ENCODE results near the gene MBD6. TPM values are rescaled to one million over a fixed set of nuclear protein-coding genes. Genes with fewer than 3 reads are reported as not detected.
"Not testable (repeated sequence)": the region's sequence is repeated elsewhere in the genome, so short reads cannot be mapped to it uniquely, and the experiment has no call there.

The MBD6 gene
- total RNA-seq, 1 donor from 2014 or later = 3.6 TPM

- H4K20me1 ChIP-seq (ENCODE audit: low read depth) = no peaks in the 10 kb centered on the region
- H3K9ac ChIP-seq = no peak overlapping the region
- no peaks in the 10 kb centered on the region for H3K79me2 ChIP-seq (ENCODE audit: low read depth)
- H3K27ac Mint-ChIP-seq = no peak overlapping the region
- H3K36me3 ChIP-seq = peaks cover 14% of the 10 kb centered on the region
- TF ChIP-seq EZH2phosphoT487 (IDR thresholded peaks at IDR 0.05) (no peak), EZH2 (IDR thresholded peaks at IDR 0.05) (no peak), CTCF (IDR thresholded peaks at IDR 0.05) (no peak)
- H3K4me1 Mint-ChIP-seq = no peaks in the 10 kb centered on the region
- no peaks in the 10 kb centered on the region for H3K4me1 ChIP-seq
- H3K27me3 Mint-ChIP-seq (ENCODE audit: insufficient read depth, low read depth) = no peaks in the 10 kb centered on the region
- no peak overlapping the region for H3K27ac ChIP-seq
- no peak for DNase-seq (ENCODE audit: low spot score)
- H3F3A ChIP-seq (ENCODE audit: low read depth) = peaks cover under 1% of the 10 kb centered on the region
- H3K4me2 ChIP-seq = no peak overlapping the region
- no peak overlapping the region for H2AFZ ChIP-seq (replicated peaks)
- H3K9me3 Mint-ChIP-seq = no peaks in the 10 kb centered on the region
- H3K36me3 Mint-ChIP-seq = peaks cover 43% of the 10 kb centered on the region
- H3K27me3 ChIP-seq = no peaks in the 10 kb centered on the region
- no peak overlapping the region for H3K4me3 ChIP-seq
- H3K9me3 ChIP-seq (ENCODE audit: low read depth) = no peaks in the 10 kb centered on the region
- no peak overlapping the region for H3K4me3 Mint-ChIP-seq
Observed at GRCh38 chr12:57511588-57512325, 10.9 kb upstream of the MBD6 start.

GRCh38 chr12:57512665-57513064 is 10.0 kb upstream of the MBD6 start:
- H3K4me2 ChIP-seq = no peak overlapping the region
- no peak overlapping the region for H3K27ac ChIP-seq
- H3K79me2 ChIP-seq (ENCODE audit: low read depth) = no peaks in the 10 kb centered on the region
- peaks cover 2% of the 10 kb centered on the region for H3K4me1 Mint-ChIP-seq
- peaks cover 4% of the 10 kb centered on the region for H3F3A ChIP-seq (ENCODE audit: low read depth)
- no peak for TF ChIP-seq EZH2 (IDR thresholded peaks at IDR 0.05)
- no peak for TF ChIP-seq EZH2phosphoT487 (IDR thresholded peaks at IDR 0.05)
- TF ChIP-seq CTCF (IDR thresholded peaks at IDR 0.05) = no peak
- H3K36me3 ChIP-seq = peaks cover 14% of the 10 kb centered on the region
- no peaks in the 10 kb centered on the region for H3K9me3 ChIP-seq (ENCODE audit: low read depth)
- no peak overlapping the region for H3K9ac ChIP-seq
- no peaks in the 10 kb centered on the region for H3K9me3 Mint-ChIP-seq
- H3K4me3 Mint-ChIP-seq = no peak overlapping the region
- peaks cover 52% of the 10 kb centered on the region for H3K36me3 Mint-ChIP-seq
- no peaks in the 10 kb centered on the region for H3K27me3 Mint-ChIP-seq (ENCODE audit: insufficient read depth, low read depth)
- no peaks in the 10 kb centered on the region for H4K20me1 ChIP-seq (ENCODE audit: low read depth)
- no peak overlapping the region for H3K27ac Mint-ChIP-seq
- H3K4me1 ChIP-seq = no peaks in the 10 kb centered on the region
- H3K27me3 ChIP-seq = no peaks in the 10 kb centered on the region
- no peak overlapping the region for H2AFZ ChIP-seq (replicated peaks)
- no peak for DNase-seq (ENCODE audit: low spot score)
- no peak overlapping the region for H3K4me3 ChIP-seq

GRCh38 chr12:57513266-57513665 is 9.4 kb upstream of the MBD6 start:
- no peak for DNase-seq (ENCODE audit: low spot score)
- H3K9ac ChIP-seq = no peak overlapping the region
- peaks cover 5% of the 10 kb centered on the region for H4K20me1 ChIP-seq (ENCODE audit: low read depth)
- no peak overlapping the region for H3K4me3 ChIP-seq
- peaks cover 2% of the 10 kb centered on the region for H3K4me1 Mint-ChIP-seq
- no peaks in the 10 kb centered on the region for H3K27me3 Mint-ChIP-seq (ENCODE audit: insufficient read depth, low read depth)
- H3K27me3 ChIP-seq = no peaks in the 10 kb centered on the region
- H3K9me3 Mint-ChIP-seq = no peaks in the 10 kb centered on the region
- H3K4me1 ChIP-seq = no peaks in the 10 kb centered on the region
- no peak overlapping the region for H3K27ac Mint-ChIP-seq
- no peak overlapping the region for H3K27ac ChIP-seq
- H3F3A ChIP-seq (ENCODE audit: low read depth) = peaks cover 6% of the 10 kb centered on the region
- H3K4me3 Mint-ChIP-seq = no peak overlapping the region
- peaks cover 14% of the 10 kb centered on the region for H3K36me3 ChIP-seq
- peaks cover 3% of the 10 kb centered on the region for H3K79me2 ChIP-seq (ENCODE audit: low read depth)
- peaks cover 50% of the 10 kb centered on the region for H3K36me3 Mint-ChIP-seq
- no peaks in the 10 kb centered on the region for H3K9me3 ChIP-seq (ENCODE audit: low read depth)
- H3K4me2 ChIP-seq = no peak overlapping the region
- no peak overlapping the region for H2AFZ ChIP-seq (replicated peaks)
- no peak for TF ChIP-seq EZH2phosphoT487 (IDR thresholded peaks at IDR 0.05)
- no peak for TF ChIP-seq CTCF (IDR thresholded peaks at IDR 0.05)
- TF ChIP-seq EZH2 (IDR thresholded peaks at IDR 0.05) = no peak

- not testable (repeated sequence) for H3K4me1 ChIP-seq; H3K79me2 ChIP-seq (ENCODE audit: low read depth); H3K4me1 Mint-ChIP-seq; H3F3A ChIP-seq (ENCODE audit: low read depth); H3K4me2 ChIP-seq; H3K27ac Mint-ChIP-seq; H3K27me3 ChIP-seq; H3K9me3 ChIP-seq (ENCODE audit: low read depth); H3K27ac ChIP-seq; H3K4me3 Mint-ChIP-seq; H3K9ac ChIP-seq; H4K20me1 ChIP-seq (ENCODE audit: low read depth); H3K9me3 Mint-ChIP-seq; H3K4me3 ChIP-seq; H2AFZ ChIP-seq (replicated peaks); DNase-seq (ENCODE audit: low spot score); H3K27me3 Mint-ChIP-seq (ENCODE audit: insufficient read depth, low read depth)
- H3K36me3 ChIP-seq = peaks cover 14% of the 10 kb centered on the region
- peaks cover 52% of the 10 kb centered on the region for H3K36me3 Mint-ChIP-seq
Observed at GRCh38 chr12:57513677-57514076, 8.9 kb upstream of the MBD6 start.

- Histone ChIP-seq H3F3A (ENCODE audit: low read depth) (peaks cover 16% of the 10 kb centered on the region), H3K36me3 (peaks cover 11% of the 10 kb centered on the region), H3K79me2 (ENCODE audit: low read depth) (peaks cover 11% of the 10 kb centered on the region), H4K20me1 (ENCODE audit: low read depth) (peaks cover 14% of the 10 kb centered on the region)
- H3K4me2 ChIP-seq; H3K27me3 Mint-ChIP-seq (ENCODE audit: insufficient read depth, low read depth); H3K9me3 ChIP-seq (ENCODE audit: low read depth); H3K9ac ChIP-seq; H2AFZ ChIP-seq (replicated peaks); H3K4me3 Mint-ChIP-seq; H3K27me3 ChIP-seq; H3K9me3 Mint-ChIP-seq; DNase-seq (ENCODE audit: low spot score); H3K4me3 ChIP-seq; H3K4me1 ChIP-seq; H3K27ac Mint-ChIP-seq; H3K27ac ChIP-seq: not testable (repeated sequence)
- Mint-ChIP-seq H3K4me1 (peaks cover 11% of the 10 kb centered on the region), H3K36me3 (peaks cover 50% of the 10 kb centered on the region)
Observed at GRCh38 chr12:57514246-57514645, 8.4 kb upstream of the MBD6 start.

Measured in neural progenitor cell (in vitro differentiated cells).